Nephron (organoid): ENCODE results near the gene MS4A7.

Experiments
- H3K27ac Mint-ChIP-seq, 3 experiments: 2 replicates each; pipeline ENCODE4 v1.8.0; 2020; ENCODE audit warnings: mixed read lengths in 3 of 3, mild to moderate bottlenecking in 2 of 3, moderate library complexity in 1 of 3
- H3K27me3 Mint-ChIP-seq: 2 replicates; pipeline ENCODE4 v1.8.0; 2021; ENCODE audit warnings: low read depth, mild to moderate bottlenecking, moderate library complexity, mixed read lengths
- H3K36me3 Mint-ChIP-seq: 2 replicates; pipeline ENCODE4 v1.8.0; 2020; ENCODE audit warnings: low read depth, mixed read lengths
- H3K4me1 Mint-ChIP-seq: 2 replicates; pipeline ENCODE4 v1.8.0; 2020; ENCODE audit warnings: mixed read lengths
- H3K4me3 Mint-ChIP-seq, 3 experiments: 2 replicates each; pipeline ENCODE4 v1.8.0; 2020; ENCODE audit warnings: mild to moderate bottlenecking in 3 of 3, mixed read lengths in 3 of 3, moderate library complexity in 2 of 3
- H3K9me3 Mint-ChIP-seq: 2 replicates; pipeline ENCODE4 v1.8.0; 2020; ENCODE audit warnings: mixed read lengths
- TF ChIP-seq, protein P1 (sequence below), 3 experiments: fragments of 200-600 bp; sonication (generic); IDR thresholded peaks; one replicate each; pipeline ENCODE4 v1.5.0; 2021; ENCODE audit warnings: antibody characterized with exemption in 3 of 3; ENCODE audit not compliant: unreplicated experiment in 3 of 3

MS4A7 gene

DNA sequence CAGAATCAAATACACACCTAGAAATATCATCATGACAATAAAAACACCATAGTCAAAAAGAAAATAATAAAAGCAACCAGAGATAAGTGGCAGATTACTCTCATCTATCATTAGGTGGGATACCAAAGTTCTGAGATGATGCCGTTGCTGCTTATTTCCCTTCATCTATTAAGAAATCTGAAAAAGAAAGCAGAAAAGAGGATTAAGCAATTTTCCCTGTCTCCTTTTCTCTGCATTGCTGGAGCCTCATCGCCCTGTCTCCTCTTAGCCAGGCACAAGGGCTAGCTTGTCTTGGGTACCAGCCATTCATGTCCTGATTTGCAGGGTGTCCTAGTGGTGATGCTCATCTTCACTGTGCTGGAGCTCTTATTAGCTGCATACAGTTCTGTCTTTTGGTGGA lies 14.0 kb downstream of the MS4A7 start:
- no peaks in the 10 kb centered on the region for H3K4me1 Mint-ChIP-seq
- no peak overlapping the region for H3K27ac Mint-ChIP-seq
- no peak overlapping the region for H3K4me3 Mint-ChIP-seq
- no peaks in the 10 kb centered on the region for H3K27me3 Mint-ChIP-seq
- no peaks in the 10 kb centered on the region for H3K9me3 Mint-ChIP-seq
- no peaks in the 10 kb centered on the region for H3K36me3 Mint-ChIP-seq
- TF ChIP-seq, protein P1, sequence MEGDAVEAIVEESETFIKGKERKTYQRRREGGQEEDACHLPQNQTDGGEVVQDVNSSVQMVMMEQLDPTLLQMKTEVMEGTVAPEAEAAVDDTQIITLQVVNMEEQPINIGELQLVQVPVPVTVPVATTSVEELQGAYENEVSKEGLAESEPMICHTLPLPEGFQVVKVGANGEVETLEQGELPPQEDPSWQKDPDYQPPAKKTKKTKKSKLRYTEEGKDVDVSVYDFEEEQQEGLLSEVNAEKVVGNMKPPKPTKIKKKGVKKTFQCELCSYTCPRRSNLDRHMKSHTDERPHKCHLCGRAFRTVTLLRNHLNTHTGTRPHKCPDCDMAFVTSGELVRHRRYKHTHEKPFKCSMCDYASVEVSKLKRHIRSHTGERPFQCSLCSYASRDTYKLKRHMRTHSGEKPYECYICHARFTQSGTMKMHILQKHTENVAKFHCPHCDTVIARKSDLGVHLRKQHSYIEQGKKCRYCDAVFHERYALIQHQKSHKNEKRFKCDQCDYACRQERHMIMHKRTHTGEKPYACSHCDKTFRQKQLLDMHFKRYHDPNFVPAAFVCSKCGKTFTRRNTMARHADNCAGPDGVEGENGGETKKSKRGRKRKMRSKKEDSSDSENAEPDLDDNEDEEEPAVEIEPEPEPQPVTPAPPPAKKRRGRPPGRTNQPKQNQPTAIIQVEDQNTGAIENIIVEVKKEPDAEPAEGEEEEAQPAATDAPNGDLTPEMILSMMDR (IDR thresholded peaks at IDR 0.05; ENCODE audit: unreplicated experiment in 3 of 3): no peak

DNA sequence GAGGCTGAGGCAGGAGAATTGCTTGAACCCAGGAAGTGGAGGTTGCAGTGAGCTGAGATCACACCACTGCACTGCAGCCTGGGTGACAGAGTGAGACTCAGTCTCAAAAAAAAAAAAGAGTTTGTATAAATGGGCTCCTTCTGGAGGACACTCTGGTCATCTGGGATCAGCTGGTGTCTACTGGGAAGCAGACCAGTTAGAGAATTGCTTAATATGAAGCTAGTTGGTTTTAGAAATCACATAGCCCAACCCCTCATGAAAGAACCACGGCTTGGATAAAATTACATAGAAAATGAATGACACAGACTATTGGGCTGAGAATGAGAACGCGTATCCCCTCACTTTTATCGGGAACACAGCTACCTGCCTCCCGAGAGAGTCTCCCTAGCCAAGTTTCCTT lies 14.7 kb downstream of the MS4A7 start:
- no peaks in the 10 kb centered on the region for H3K4me1 Mint-ChIP-seq
- H3K9me3 Mint-ChIP-seq: no peaks in the 10 kb centered on the region
- H3K27ac Mint-ChIP-seq: no peak overlapping the region
- TF ChIP-seq, protein P1 (IDR thresholded peaks at IDR 0.05; ENCODE audit: unreplicated experiment in 3 of 3): no peak
- H3K27me3 Mint-ChIP-seq: no peaks in the 10 kb centered on the region
- no peak overlapping the region for H3K4me3 Mint-ChIP-seq
- H3K36me3 Mint-ChIP-seq: no peaks in the 10 kb centered on the region

DNA sequence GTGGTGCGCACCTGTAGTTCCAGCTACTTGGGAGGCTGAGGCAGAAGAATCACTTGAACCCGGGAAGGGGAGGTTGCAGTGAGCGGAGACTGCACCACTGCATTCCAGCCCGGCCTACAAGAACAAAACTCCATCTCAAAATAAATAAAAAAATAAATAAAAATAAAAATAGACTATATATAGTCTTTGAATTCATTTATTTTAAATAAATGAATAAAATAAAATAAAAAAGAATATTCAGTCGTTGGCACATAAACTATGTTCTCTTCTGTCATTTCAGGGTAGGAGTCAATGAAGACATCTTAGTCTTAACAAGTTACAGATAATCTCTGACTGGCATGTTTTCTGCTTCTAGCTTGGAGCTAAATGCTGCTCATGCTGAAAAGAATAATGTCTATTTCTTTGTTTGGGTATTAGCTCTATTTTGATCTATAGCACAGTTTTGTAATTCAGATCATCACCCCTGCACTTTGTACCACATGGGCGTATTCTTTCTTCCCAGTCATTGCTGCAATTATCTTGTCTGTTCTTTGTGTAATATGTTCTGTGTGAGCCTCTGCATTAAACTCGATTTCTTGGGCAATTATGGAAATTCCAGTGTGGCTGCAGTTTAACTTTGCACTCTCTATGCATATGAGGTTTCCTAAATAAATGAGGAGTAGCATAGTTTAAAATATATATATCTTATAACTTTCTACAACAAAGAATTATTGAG lies 16.5 kb downstream of the MS4A7 start:
- H3K27me3 Mint-ChIP-seq: no peaks in the 10 kb centered on the region
- no peaks in the 10 kb centered on the region for H3K36me3 Mint-ChIP-seq
- no peaks in the 10 kb centered on the region for H3K4me1 Mint-ChIP-seq
- TF ChIP-seq, protein P1 (IDR thresholded peaks at IDR 0.05; ENCODE audit: unreplicated experiment in 3 of 3): no peak
- no peak overlapping the region for H3K4me3 Mint-ChIP-seq
- no peak overlapping the region for H3K27ac Mint-ChIP-seq
- H3K9me3 Mint-ChIP-seq: no peaks in the 10 kb centered on the region

DNA sequence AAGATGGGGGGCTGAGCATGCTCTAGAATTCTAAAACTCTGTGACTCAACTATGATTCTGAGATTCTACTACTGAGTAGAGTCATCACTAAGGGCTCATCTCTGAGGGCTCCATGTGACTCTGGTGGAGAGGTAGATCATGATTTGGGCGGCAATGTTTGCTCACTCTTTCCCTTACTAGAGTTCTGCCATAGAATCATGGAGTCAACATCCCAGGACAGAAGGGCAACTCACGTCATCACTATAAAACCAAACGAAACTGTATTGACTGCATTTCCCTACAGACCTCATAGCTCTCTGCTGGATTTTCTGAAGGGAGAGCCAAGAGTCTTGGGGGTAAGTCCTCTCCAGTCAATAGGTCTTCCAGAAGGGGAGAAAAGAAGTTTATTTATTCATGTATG lies 18.1 kb downstream of the MS4A7 start, which contains the start of gene MS4A14:
Gene MS4A14 (plus strand): TSS at position 78 of the 400 bp plus-strand sequence. CDS start 120 bp downstream, at position 198.
- Mint-ChIP-seq H3K36me3 (no peaks in the 10 kb centered on the region), H3K27ac (no peak within 1 kb of the TSS), H3K4me3 (no peak within 1 kb of the TSS), H3K9me3 (peaks cover under 1% of the 10 kb centered on the region), H3K27me3 (no peaks in the 10 kb centered on the region), H3K4me1 (no peaks in the 10 kb centered on the region)
- TF ChIP-seq, protein P1 (IDR thresholded peaks at IDR 0.05; ENCODE audit: unreplicated experiment in 3 of 3): no peak

DNA sequence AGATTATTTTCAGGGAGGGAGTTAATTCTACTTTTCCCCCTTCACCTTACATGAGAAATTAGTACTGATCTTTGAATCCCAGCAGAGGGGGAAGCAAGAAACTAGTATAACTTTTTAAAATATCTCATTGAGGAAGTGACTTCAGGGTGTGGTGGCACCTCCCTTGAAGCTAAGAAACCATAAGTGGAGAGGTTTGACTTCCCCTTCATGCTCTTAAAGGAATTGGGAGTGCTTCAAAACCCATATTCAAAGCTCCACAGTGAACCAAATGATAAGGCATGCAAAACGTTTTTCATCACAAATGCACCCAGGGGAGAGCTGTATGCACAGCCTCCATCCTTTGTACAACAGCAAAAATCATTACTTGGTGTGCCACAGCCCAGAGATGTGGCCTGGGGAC lies 18.5 kb downstream of the MS4A7 start:
- TF ChIP-seq, protein P1 (IDR thresholded peaks at IDR 0.05; ENCODE audit: unreplicated experiment in 3 of 3): no peak
- Mint-ChIP-seq H3K4me3 (no peak overlapping the region), H3K36me3 (no peaks in the 10 kb centered on the region), H3K9me3 (peaks cover 3% of the 10 kb centered on the region), H3K4me1 (no peaks in the 10 kb centered on the region), H3K27me3 (no peaks in the 10 kb centered on the region), H3K27ac (no peak overlapping the region)

DNA sequence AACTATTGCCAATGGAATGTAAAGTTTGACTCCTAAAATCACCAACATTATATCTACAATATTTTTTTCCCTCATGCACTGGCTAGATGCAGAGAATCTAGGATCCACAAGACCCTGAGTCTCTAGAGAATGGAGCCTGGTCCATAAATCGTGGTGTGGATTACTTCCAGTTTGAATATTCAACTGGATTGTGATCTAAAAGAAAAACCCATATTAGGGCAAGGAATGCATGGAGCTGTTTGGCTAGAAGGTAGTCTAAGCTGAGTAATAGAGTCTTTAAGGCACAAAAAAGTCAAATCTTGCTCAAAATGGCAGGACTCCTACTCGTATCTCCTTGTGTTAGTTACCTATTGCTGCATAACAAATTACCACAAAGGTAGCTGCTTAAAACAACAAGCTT lies 41.7 kb downstream of the MS4A7 start:
- no peak overlapping the region for H3K4me3 Mint-ChIP-seq
- H3K27ac Mint-ChIP-seq: no peak overlapping the region
- no peaks in the 10 kb centered on the region for H3K9me3 Mint-ChIP-seq
- no peaks in the 10 kb centered on the region for H3K36me3 Mint-ChIP-seq
- TF ChIP-seq, protein P1 (IDR thresholded peaks at IDR 0.05; ENCODE audit: unreplicated experiment in 3 of 3): no peak
- no peaks in the 10 kb centered on the region for H3K27me3 Mint-ChIP-seq
- H3K4me1 Mint-ChIP-seq: no peaks in the 10 kb centered on the region
